ENCODE results near the gene NT5C. TPM values are rescaled to one million over a fixed set of nuclear protein-coding genes. Genes with fewer than 3 reads are reported as not detected.
A peak's percentile ranks its signal among the peaks of the same experiment; 100 is the strongest.

NT5C gene
- total RNA-seq (2014; rRNA removed; shearing (Covaris generic)) (229 and 259 TPM in 2 replicates), total RNA-seq (2022) (106 and 107 TPM in 2 replicates), Bru-seq, nascent RNA (percentile 85 among the genes with signal in this experiment), BruChase-seq, experiment 1, labeled RNA remaining after a 6-hour chase (percentile 85 among the genes with signal in this experiment), BruChase-seq, experiment 2, labeled RNA remaining after a 2-hour chase (percentile 79 among the genes with signal in this experiment)
- long read RNA-seq, transcript NT5C-201 (5 exons, 954 nt) = major isoform, 65 of 143 reads
- long read RNA-seq, transcript NT5C-206 (4 exons, 726 nt) = minor isoform, 5 of 143 reads
- long read RNA-seq, transcript NT5C-214 (2 exons, 503 nt) = minor isoform, 15 of 143 reads
- long read RNA-seq, transcript NT5C-203 (4 exons, 648 nt) = minor isoform, 11 of 143 reads
- long read RNA-seq, partial matches to known transcripts = 7 of 143 reads
- long read RNA-seq, other reads (novel, unspliced or antisense) = 27 of 143 reads

- peak within 1 kb of the TSS; percentile 61 for H2AFZ ChIP-seq (ENCODE audit: low read length)
- DNase-seq (ENCODE audit: low spot score) = peak; percentile 95
- H3K9me2 ChIP-seq (ENCODE audit: insufficient read depth, low read length) = no peaks in the 10 kb centered on the region
- POLR2A ChIA-PET = interaction anchor here (0.6 to 2.3 kb wide), 12 partner anchors 9 to 452 kb away, joined by 3 to 11 read pairs (median 4); partner anchors contain the start of genes ARMC7, MIF4GD and MRPL58
- no peak for TF ChIP-seq EZH2phosphoT487 (IDR thresholded peaks at IDR 0.05; ENCODE audit: borderline replicate concordance, low read depth, low read length)
- TF ChIP-seq, protein P1, sequence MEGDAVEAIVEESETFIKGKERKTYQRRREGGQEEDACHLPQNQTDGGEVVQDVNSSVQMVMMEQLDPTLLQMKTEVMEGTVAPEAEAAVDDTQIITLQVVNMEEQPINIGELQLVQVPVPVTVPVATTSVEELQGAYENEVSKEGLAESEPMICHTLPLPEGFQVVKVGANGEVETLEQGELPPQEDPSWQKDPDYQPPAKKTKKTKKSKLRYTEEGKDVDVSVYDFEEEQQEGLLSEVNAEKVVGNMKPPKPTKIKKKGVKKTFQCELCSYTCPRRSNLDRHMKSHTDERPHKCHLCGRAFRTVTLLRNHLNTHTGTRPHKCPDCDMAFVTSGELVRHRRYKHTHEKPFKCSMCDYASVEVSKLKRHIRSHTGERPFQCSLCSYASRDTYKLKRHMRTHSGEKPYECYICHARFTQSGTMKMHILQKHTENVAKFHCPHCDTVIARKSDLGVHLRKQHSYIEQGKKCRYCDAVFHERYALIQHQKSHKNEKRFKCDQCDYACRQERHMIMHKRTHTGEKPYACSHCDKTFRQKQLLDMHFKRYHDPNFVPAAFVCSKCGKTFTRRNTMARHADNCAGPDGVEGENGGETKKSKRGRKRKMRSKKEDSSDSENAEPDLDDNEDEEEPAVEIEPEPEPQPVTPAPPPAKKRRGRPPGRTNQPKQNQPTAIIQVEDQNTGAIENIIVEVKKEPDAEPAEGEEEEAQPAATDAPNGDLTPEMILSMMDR (conservative IDR thresholded peaks at IDR 0.05; ENCODE audit: low read length) = peak; percentile 90
- peak within 1 kb of the TSS; percentile 76 for H3K4me2 ChIP-seq (ENCODE audit: low read length)
- peaks cover 43% of the 10 kb centered on the region for H3K36me3 ChIP-seq (ENCODE audit: insufficient read depth, low read length)
- H3K9me3 ChIP-seq (ENCODE audit: low read length) = no peaks in the 10 kb centered on the region
- H3K4me3 ChIP-seq (ENCODE audit: low read depth, low read length, poor library complexity, severe bottlenecking) = peak within 1 kb of the TSS; percentile 89
- peak within 1 kb of the TSS; percentile 69 for H3K27ac ChIP-seq (ENCODE audit: low read depth, low read length, poor library complexity, severe bottlenecking)
- peaks cover 17% of the 10 kb centered on the region for H3K79me2 ChIP-seq (ENCODE audit: insufficient read depth, low read depth, low read length)
- CTCF ChIA-PET (ENCODE audit: unreplicated experiment) = interaction anchor here (0.5 to 3.4 kb wide), 7 partner anchors 8 to 544 kb away, joined by 3 to 26 read pairs (median 5); partner anchors contain the start of gene MRPL58
- peaks cover 10% of the 10 kb centered on the region for H4K20me1 ChIP-seq (ENCODE audit: insufficient read depth, low read length)
- BruUV-seq (replicated peaks) = no TSS peak
- intact Hi-C loops (cut with micrococcal nuclease; ENCODE audit: unreplicated experiment) = loop anchor here (1.0 to 2.0 kb wide), 3 partner anchors 17 to 51 kb away; partner anchors contain the start of genes JPT1 and SUMO2
- peaks cover 28% of the 10 kb centered on the region for H3K4me1 ChIP-seq (ENCODE audit: insufficient read depth, low read length, poor library complexity, severe bottlenecking)
These were observed at the start of gene NT5C for GRCh38 chr17:75131278-75132017. Gene NT5C (minus strand): TSS chr17:75131742. CDS start chr17:75131707, 35 bp downstream.

DNA sequence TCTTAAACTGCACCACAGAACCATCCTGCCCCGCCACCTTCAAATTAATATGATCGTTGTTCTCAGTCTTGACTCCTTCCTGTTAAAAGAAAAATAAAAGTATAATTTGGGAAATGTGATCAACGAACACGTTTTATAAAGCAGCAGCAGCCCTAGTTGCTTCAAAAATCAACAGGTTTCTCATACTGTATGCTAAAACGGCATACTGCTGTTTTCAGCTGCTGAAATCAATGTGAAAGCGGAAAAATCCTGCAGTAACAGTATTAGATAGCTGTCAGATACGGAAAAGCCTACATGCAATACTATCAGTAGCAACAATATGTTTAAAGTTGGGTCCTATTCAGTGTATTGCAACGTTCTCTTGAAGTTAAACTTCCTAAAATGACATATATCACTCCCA lies 49.6 kb upstream of the NT5C start:
- peak overlapping the region; percentile 81 for H3K4me2 ChIP-seq (ENCODE audit: low read length)
- no peak overlapping the region for H2AFZ ChIP-seq (ENCODE audit: low read length)
- peaks cover 61% of the 10 kb centered on the region for H3K36me3 ChIP-seq (ENCODE audit: insufficient read depth, low read length)
- H3K27ac ChIP-seq (ENCODE audit: low read depth, low read length, poor library complexity, severe bottlenecking) = peak overlapping the region; percentile 91
- TF ChIP-seq, protein P1 (conservative IDR thresholded peaks at IDR 0.05; ENCODE audit: low read length) = no peak
- TF ChIP-seq EZH2phosphoT487 (IDR thresholded peaks at IDR 0.05; ENCODE audit: borderline replicate concordance, low read depth, low read length) = no peak
- H3K4me3 ChIP-seq (ENCODE audit: low read depth, low read length, poor library complexity, severe bottlenecking) = peak overlapping the region; percentile 88
- ChIA-PET CTCF (ENCODE audit: unreplicated experiment) (interaction anchor here (0.6 to 0.7 kb wide), 2 partner anchors 9 to 422 kb away, joined by 4 to 6 read pairs; no protein-coding TSS in a partner anchor), POLR2A (interaction anchor here (0.5 to 1.3 kb wide), 5 partner anchors 8 to 85 kb away, joined by 3 to 7 read pairs (median 4); no protein-coding TSS in a partner anchor)
- intact Hi-C loops (cut with micrococcal nuclease; ENCODE audit: unreplicated experiment) = no loop called here
- peaks cover 66% of the 10 kb centered on the region for H3K79me2 ChIP-seq (ENCODE audit: insufficient read depth, low read depth, low read length)
- TSS peak; percentile 71 for BruUV-seq (replicated peaks)
- H3K9me3 ChIP-seq (ENCODE audit: low read length) = no peaks in the 10 kb centered on the region
- H3K9me2 ChIP-seq (ENCODE audit: insufficient read depth, low read length) = no peaks in the 10 kb centered on the region
- peaks cover 10% of the 10 kb centered on the region for H4K20me1 ChIP-seq (ENCODE audit: insufficient read depth, low read length)
- H3K4me1 ChIP-seq (ENCODE audit: insufficient read depth, low read length, poor library complexity, severe bottlenecking) = peaks cover 24% of the 10 kb centered on the region
- DNase-seq (ENCODE audit: low spot score) = no peak

Measured in OCI-LY7 (cell line).